Keratinocyte (primary cell): ENCODE results near the gene DNAJB8. TPM values are rescaled to one million over a fixed set of nuclear protein-coding genes. Genes with fewer than 3 reads are reported as not detected.

ENCODE experiments used
- DNase-seq: peaks from one replicate; pipeline ENCODE4 v3.0.0-alpha.2; 2011; ENCODE audit warnings: low read depth, missing footprints, low spot score
- FAIRE-seq: peaks from 2 replicates; lab custom pipeline; 2011; peaks lifted over from hg19 to GRCh38; lab: Jason Lieb, UNC
- H2AFZ ChIP-seq: 2 replicates; pipeline ENCODE4 v1.6.0; 2012; ENCODE audit warnings: low read length, control low read depth, inconsistent platforms; ENCODE audit not compliant: control insufficient read depth
- H3K27ac ChIP-seq: 2 replicates; pipeline ENCODE4 v1.5.1; 2011; ENCODE audit warnings: low read length; ENCODE audit not compliant: control insufficient read depth, insufficient read depth
- H3K27me3 ChIP-seq: 3 replicates; pipeline ENCODE4 v1.6.0; 2011; ENCODE audit warnings: low read length; ENCODE audit not compliant: control insufficient read depth, insufficient read depth; ENCODE audit errors: extremely low read depth
- H3K36me3 ChIP-seq, 2 experiments: 2 replicates in 1 of 2; 3 replicates in 1 of 2; pipeline ENCODE4 v1.5.1; 2011; ENCODE audit warnings: low read length in 2 of 2, mild to moderate bottlenecking in 1 of 2; ENCODE audit not compliant: control insufficient read depth in 2 of 2, insufficient read depth in 2 of 2; ENCODE audit errors: extremely low read depth in 1 of 2
- H3K4me1 ChIP-seq: 3 replicates; pipeline ENCODE4 v1.5.1; 2011; ENCODE audit warnings: low read length; ENCODE audit not compliant: control insufficient read depth, insufficient read depth; ENCODE audit errors: extremely low read depth
- H3K4me2 ChIP-seq: 3 replicates; pipeline ENCODE4 v1.6.0; 2011; ENCODE audit warnings: low read depth, low read length; ENCODE audit not compliant: control insufficient read depth, insufficient read depth; ENCODE audit errors: extremely low read depth
- H3K4me3 ChIP-seq, 3 experiments: fragments of 200-600 bp in 1 of 3; sonication (generic) in 1 of 3; 2 replicates in 2 of 3; 3 replicates in 1 of 3; pipeline ENCODE4 v1.5.1; 2011 to 2016; ENCODE audit warnings: low read length in 3 of 3, mild to moderate bottlenecking in 3 of 3, control low read depth in 2 of 3, inconsistent platforms in 1 of 3, low read depth in 1 of 3, mixed read lengths in 1 of 3, mixed run types in 1 of 3, moderate library complexity in 1 of 3; ENCODE audit not compliant: control insufficient read depth in 2 of 3, insufficient read depth in 2 of 3; ENCODE audit errors: extremely low read depth in 1 of 3
- H3K79me2 ChIP-seq: 2 replicates; pipeline ENCODE4 v1.6.0; 2012; ENCODE audit warnings: low read length; ENCODE audit not compliant: control insufficient read depth, insufficient read depth
- H3K9ac ChIP-seq: 3 replicates; pipeline ENCODE4 v1.6.0; 2011; ENCODE audit warnings: low read length; ENCODE audit not compliant: control insufficient read depth, insufficient read depth; ENCODE audit errors: extremely low read depth
- H3K9me1 ChIP-seq: 3 replicates; pipeline ENCODE4 v1.6.0; 2011; ENCODE audit warnings: low read length; ENCODE audit not compliant: control insufficient read depth, insufficient read depth; ENCODE audit errors: extremely low read depth
- H3K9me3 ChIP-seq: 2 replicates; pipeline ENCODE4 v1.5.1; 2012; ENCODE audit warnings: low read depth, low read length; ENCODE audit not compliant: control insufficient read depth
- H4K20me1 ChIP-seq: 3 replicates; pipeline ENCODE4 v1.6.0; 2011; ENCODE audit warnings: low read length; ENCODE audit not compliant: control insufficient read depth, insufficient read depth; ENCODE audit errors: extremely low read depth
- CTCF ChIP-seq, 3 experiments: IDR thresholded peaks in 1 of 3; conservative IDR thresholded peaks in 1 of 3; optimal IDR thresholded peaks in 1 of 3; 2 replicates in 2 of 3; 3 replicates in 1 of 3; pipeline versions ENCODE3 to v1.5.1; 2011; ENCODE audit warnings: low read length in 3 of 3, mild to moderate bottlenecking in 3 of 3, moderate library complexity in 2 of 3, control low read depth in 1 of 3, inconsistent platforms in 1 of 3; ENCODE audit not compliant: insufficient read depth in 2 of 3; ENCODE audit errors: extremely low read depth in 1 of 3
- EZH2 ChIP-seq: IDR thresholded peaks from one replicate; pipeline ENCODE4 v1.6.1; 2012; ENCODE audit warnings: inconsistent platforms, mild to moderate bottlenecking, low read length, moderate library complexity
- dilution Hi-C: fragments of 300-500 bp; cut with MboI; formaldehyde crosslinking; loops from one replicate; pipeline ENCODE4 v1.7.0; 2020; ENCODE audit warnings: low sequenced_read_pairs; ENCODE audit not compliant: extremely low pct_ligation_motif_present
- polyA plus RNA-seq, 5 experiments: library from polyadenylated mRNA; depleted of rRNA in 3 of 5; stranded (reverse) in 3 of 5; stranded (forward) in 1 of 5; unstranded in 1 of 5; fragments of >200 nt; gene quantifications; 1 replicate in 1 of 5; 2 replicates in 3 of 5; 3 replicates in 1 of 5; pipeline versions ENCODE4 v1.2.1 to v1.2.3, GENCODE V29; 2011 to 2012; ENCODE audit warnings: missing spikeins in 2 of 5, low read depth in 1 of 5, low replicate concordance in 1 of 5

Gene DNAJB8
- polyA plus RNA-seq, 1 donor (not counting 4 experiments of a cell fraction or from before 2014, with no cell fraction given): not detected

- Histone ChIP-seq H2AFZ (no peak overlapping the region), H3K9ac (no peak overlapping the region), H3K9me3 (no peaks in the 10 kb centered on the region), H3K9me1 (no peaks in the 10 kb centered on the region), H3K4me2 (no peak overlapping the region), H3K36me3 (no peaks in the 10 kb centered on the region), H3K4me3 (no peak overlapping the region), H3K4me1 (peaks cover 5% of the 10 kb centered on the region), H3K27ac (no peak overlapping the region), H4K20me1 (no peaks in the 10 kb centered on the region), H3K79me2 (no peaks in the 10 kb centered on the region), H3K27me3 (peaks cover 60% of the 10 kb centered on the region)
- FAIRE-seq (no peak), DNase-seq (no peak)
- dilution Hi-C loops: no loop called here
- no peak for TF ChIP-seq EZH2
- TF ChIP-seq CTCF (optimal IDR thresholded peaks at IDR 0.05 in 1 of 3, IDR thresholded peaks at IDR 0.05 in 1 of 3, conservative IDR thresholded peaks at IDR 0.05 in 1 of 3; ENCODE audit: extremely low read depth in 1 of 3, insufficient read depth in 2 of 3, low read length in 3 of 3): no peak
Observed at GRCh38 chr3:128479558-128480086, 12.9 kb upstream of the DNAJB8 start.

- Histone ChIP-seq H3K9ac (no peak overlapping the region), H3K4me2 (no peak overlapping the region), H2AFZ (no peak overlapping the region), H3K9me1 (no peaks in the 10 kb centered on the region), H3K27me3 (peaks cover 55% of the 10 kb centered on the region), H3K27ac (no peak overlapping the region), H3K9me3 (no peaks in the 10 kb centered on the region), H3K36me3 (no peaks in the 10 kb centered on the region), H4K20me1 (no peaks in the 10 kb centered on the region), H3K79me2 (no peaks in the 10 kb centered on the region), H3K4me1 (peaks cover 5% of the 10 kb centered on the region), H3K4me3 (no peak overlapping the region)
- TF ChIP-seq CTCF (optimal IDR thresholded peaks at IDR 0.05 in 1 of 3, IDR thresholded peaks at IDR 0.05 in 1 of 3, conservative IDR thresholded peaks at IDR 0.05 in 1 of 3; ENCODE audit: extremely low read depth in 1 of 3, insufficient read depth in 2 of 3, low read length in 3 of 3) (no peak), EZH2 (no peak)
- FAIRE-seq (no peak), DNase-seq (no peak)
- dilution Hi-C loops: no loop called here
Observed at GRCh38 chr3:128478576-128479506, 12.2 kb upstream of the DNAJB8 start.
